GM18519 (cell line): Measurements from ENCODE around the gene SCNN1A.

Experiments used
- ATAC-seq: cut with Tn5 transposase; IDR thresholded peaks from one replicate; pipeline ENCODE4 v1.9.1; 2021; ENCODE audit warnings: mild to moderate bottlenecking, moderate library complexity; ENCODE audit not compliant: unreplicated experiment, low FRiP score

The SCNN1A gene

GRCh38 chr12:6375269-6376078 is at the start of gene SCNN1A:
SCNN1A (minus strand) TSS chr12:6375563; CDS start chr12:6374783, 780 bp downstream.
- no peak for ATAC-seq

- no peak for ATAC-seq
Measured at GRCh38 chr12:6424866-6425265, 49.5 kb upstream of the SCNN1A start.

GRCh38 chr12:6424008-6424347 is 48.6 kb upstream of the SCNN1A start:
- ATAC-seq, result no peak

- no peak for ATAC-seq
Measured at GRCh38 chr12:6423267-6424007, 48.1 kb upstream of the SCNN1A start.

DNA sequence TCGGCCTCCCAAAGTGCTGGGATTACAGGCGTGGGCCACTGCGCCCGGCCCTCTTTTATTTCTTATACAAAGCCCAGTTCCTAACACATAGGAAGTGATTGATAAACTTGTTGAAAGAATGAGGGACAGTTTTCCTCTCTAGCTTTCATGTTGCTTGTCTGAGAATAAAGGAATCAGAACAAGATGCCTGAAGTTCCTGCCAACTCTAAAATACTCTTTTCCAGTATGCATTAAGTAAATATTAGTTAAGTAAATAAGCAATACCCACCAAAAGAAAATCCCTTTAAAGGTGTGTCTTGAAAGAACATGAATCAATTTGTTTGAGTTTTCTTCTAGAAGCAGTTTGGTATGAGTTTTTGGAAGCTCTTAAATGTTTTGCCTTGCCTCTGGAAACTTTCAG is 45.0 kb upstream of the SCNN1A start:
- ATAC-seq, result no peak

DNA sequence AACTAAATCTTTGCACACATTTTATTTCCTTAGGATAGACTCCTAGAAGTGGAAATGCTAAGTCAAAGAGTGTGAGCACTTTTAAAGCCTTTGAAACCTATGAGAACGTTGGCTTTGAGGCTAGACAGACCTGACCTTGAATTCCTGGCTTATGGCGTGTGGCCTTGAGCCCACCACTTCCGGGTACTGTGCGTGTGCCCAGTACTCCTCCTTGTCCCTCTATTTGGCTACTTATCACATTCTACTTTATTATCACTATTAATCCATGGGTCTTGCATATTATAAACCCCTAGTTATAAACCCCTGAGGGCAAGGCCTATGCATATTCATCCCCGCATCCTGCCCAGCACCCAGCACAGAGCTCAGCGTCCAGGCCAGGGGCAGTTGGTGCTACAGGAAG is 43.4 kb upstream of the SCNN1A start:
- ATAC-seq, result no peak

DNA sequence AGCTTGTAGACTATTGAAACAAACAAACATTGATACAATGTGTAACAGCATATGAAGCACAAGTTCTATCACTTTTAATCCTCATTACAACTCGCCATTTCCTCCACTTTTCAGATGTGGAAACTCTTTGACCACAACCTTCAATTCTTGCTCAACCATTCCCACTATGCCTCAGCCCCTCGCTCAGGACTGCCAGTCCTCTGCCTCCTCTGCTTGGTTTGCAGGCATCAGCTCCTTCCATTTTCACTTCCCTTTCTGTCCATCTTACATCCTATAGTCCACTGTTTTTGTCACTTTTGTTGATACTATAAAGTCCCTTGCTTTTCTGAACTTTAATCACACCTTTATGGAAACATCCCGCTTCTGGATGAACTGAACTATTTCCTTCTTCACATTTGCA is 41.2 kb upstream of the SCNN1A start:
- ATAC-seq, result no peak

DNA sequence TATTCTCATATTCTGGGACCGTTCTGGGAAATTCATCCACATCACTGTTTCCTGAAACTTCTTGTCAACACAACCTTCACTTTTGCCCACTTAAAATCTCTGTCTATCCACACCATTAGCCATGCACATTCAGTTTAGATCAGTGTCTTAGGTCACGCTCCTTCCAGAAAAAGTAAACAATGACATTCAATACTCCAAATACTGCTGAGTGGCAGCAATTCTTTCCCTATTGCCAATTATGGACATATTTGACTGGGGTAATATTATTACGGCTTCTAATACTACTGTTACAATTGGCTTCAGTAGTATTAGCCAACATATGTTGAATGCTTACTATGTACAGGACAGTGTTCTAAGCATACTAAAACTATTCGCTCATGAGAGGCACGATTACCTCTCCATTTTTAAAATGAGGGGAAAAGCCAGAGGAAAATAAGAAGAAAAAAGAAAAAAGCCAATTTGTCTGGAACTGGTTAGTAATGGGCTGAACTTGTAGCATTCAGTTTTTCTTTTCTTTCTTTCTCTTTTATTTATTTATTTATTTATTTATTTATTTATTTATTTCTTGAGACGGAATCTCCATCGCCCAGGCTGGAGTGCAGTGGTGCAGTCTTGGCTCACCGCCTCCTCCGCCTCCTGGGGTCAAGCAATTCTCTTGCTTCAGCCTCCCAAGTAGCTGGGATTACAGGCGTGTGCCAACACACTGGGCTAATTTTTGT is 32.0 kb upstream of the SCNN1A start:
- ATAC-seq, result no peak

- no peak for ATAC-seq
Measured at GRCh38 chr12:6405963-6406362, 30.6 kb upstream of the SCNN1A start.

- no peak for ATAC-seq
Measured at GRCh38 chr12:6404390-6404789, 29.0 kb upstream of the SCNN1A start.

- no peak for ATAC-seq
Measured at GRCh38 chr12:6399884-6400644, 24.7 kb upstream of the SCNN1A start.

GRCh38 chr12:6396031-6396430 is 20.7 kb upstream of the SCNN1A start:
- no peak for ATAC-seq

DNA sequence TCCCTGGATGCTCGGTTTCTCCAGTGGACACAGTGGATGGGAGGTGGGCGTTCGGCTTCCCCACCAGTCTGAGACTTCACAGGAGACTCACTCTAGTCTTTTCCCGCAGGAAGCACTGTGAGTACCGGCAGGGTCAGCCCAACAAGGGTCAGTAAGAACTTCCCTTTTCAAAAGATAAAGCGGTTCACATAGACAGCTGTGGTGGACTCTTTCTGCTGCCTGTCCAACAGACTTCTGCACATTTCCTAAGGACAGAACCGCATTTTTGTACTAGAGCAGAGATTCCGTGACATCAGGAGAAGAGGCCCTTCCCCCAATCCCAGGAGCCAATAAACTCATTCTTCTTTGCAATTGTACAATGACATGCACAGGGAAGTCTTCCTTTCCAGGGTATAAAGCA is 19.0 kb upstream of the SCNN1A start:
- ATAC-seq, result no peak

DNA sequence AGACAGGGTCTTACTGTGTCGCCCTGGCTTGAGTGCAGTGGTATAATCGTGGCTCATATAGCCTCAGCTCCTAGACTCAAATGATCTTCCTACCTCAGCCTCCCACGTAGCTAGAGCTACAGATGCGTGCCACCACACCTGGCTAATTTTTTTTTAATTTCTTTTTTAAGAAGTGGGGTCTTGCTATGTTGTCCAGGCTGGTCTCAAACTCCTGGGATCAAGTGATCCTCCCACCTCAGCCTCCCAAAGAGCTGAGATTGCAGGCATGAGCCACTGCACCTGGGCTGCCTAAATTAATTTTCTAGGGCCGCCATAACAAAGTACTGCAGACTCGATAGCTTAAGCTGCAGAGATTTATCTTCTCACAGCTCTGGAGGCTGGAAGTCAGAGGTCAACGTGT is 17.7 kb upstream of the SCNN1A start:
- no peak for ATAC-seq

- ATAC-seq, result no peak
Measured at GRCh38 chr12:6392504-6392903, 17.1 kb upstream of the SCNN1A start.

DNA sequence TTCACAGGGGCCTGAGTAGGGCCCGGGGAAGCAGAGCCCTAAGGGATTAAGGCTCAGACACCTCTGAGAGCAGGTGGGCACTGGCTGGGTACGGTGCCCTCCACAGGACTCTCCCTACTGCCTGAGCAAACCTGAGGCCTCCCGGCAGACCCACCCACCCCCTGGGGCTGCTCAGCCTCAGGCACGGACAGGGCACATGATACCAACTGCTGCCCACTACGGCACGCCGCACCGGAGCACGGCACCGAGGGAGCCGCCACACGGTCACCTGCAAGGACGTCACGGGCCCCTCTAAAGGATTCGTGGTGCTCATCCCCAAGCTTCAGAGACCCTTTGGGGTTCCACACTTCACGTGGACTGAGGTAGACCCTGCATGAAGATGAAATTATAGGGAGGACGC is 15.7 kb upstream of the SCNN1A start:
- no peak for ATAC-seq

DNA sequence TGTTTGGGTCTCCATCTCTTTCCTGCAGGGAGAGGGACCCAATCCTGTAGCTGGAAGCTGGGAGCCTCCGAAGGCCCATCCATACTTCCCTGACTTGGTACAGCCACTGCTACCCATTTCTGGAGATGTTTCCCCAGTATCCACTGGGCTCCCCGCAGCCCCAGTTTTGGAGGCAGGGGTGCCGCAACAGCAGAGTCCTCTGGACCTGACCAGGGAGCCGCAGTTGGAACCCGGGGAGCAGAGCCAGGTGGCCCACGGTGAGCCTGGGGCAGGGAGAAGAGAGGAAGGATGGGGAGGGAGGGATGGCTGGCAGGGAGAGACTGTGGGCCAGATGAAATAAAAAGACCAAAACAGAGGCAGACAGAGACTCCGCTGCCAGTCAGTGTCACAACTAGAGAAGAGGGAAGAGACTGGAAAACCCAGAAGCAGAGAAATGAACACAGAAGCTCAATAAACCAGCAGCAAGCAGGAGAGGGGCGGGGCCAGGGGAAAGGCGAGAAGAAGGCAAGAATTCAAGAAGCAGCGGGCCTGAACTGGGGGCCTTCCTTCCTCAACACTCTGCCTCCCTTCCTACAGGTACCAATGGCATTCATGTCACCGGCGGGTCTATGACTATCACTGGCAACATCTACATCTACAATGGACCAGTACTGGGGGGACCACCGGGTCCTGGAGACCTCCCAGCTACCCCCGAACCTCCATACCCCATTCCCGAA is 14.9 kb upstream of the SCNN1A start:
- ATAC-seq, result no peak

DNA sequence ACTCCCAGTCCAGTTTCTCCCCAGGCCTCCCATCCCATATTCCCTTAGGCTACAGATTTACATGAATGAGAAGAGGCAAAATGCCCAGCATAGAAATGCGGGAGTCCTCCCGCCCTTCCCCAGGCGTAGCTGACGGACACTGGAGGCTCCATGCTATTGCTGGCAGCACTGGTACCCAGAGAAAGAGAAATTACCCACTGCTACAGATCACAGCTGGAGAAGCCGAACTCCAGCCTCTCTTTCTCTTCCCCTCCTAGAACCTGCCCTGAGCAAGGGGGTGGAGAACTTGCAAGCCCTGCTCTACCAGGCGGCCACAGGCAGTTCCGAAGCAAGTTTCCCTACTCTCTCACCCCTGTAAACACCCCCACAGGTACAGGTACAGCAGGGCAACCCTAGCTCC is 12.2 kb upstream of the SCNN1A start:
- ATAC-seq, result no peak

GRCh38 chr12:6386491-6386890 is 11.1 kb upstream of the SCNN1A start:
- ATAC-seq, result no peak

DNA sequence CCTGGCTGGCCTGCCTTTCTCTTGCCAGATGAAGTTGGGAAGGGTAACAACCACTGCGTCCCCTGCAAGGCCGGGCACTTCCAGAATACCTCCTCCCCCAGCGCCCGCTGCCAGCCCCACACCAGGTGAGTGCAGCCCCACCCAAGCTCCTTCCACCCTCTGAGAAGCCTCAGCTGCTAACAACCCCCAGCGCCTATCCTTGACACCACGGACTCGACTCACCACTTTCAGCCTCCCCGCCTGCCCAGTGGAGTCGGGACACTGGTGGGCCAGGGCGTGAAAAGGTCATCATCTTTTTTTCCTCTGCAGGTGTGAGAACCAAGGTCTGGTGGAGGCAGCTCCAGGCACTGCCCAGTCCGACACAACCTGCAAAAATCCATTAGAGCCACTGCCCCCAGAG is 10.7 kb upstream of the SCNN1A start:
- no peak for ATAC-seq
